Peyer's patch (tissue), 4 donors: ENCODE results near the gene LDLRAD3. TPM values are rescaled to one million over a fixed set of nuclear protein-coding genes. Genes with fewer than 3 reads are reported as not detected.

Experiments
- DNase-seq, 3 donors: peaks; one replicate each; pipeline ENCODE4 v3.0.0-alpha.2; 2017 to 2019
- H3K27ac ChIP-seq, 4 donors: fragments of 200-600 bp; sonication (generic); one replicate each; pipeline ENCODE4 v1.5.1; 2016 to 2019
- H3K27me3 ChIP-seq, 2 donors: fragments of 200-600 bp; sonication (generic); one replicate each; pipeline ENCODE4 v1.5.1; 2019
- H3K36me3 ChIP-seq, 3 donors: fragments of 200-600 bp; sonication (generic); one replicate each; pipeline ENCODE4 v1.5.1; 2016 to 2019
- H3K4me1 ChIP-seq, 4 donors: fragments of 200-600 bp; sonication (generic); one replicate each; pipeline ENCODE4 v1.5.1; 2016 to 2019
- H3K4me3 ChIP-seq, 4 donors: fragments of 200-600 bp; sonication (generic); 1 replicate in 3 of 4; 2 replicates in 1 of 4; pipeline ENCODE4 v1.5.1; 2016 to 2019; ENCODE audit warnings: mild to moderate bottlenecking in 1 of 4
- H3K9me3 ChIP-seq, 4 donors: fragments of 200-600 bp; sonication (generic); one replicate each; pipeline ENCODE4 v1.5.1; 2016 to 2019; ENCODE audit warnings: mild to moderate bottlenecking in 1 of 4
- CTCF ChIP-seq, 6 experiments: fragments of 450-650 bp in 4 of 6; fragments of 200-600 bp in 2 of 6; sonication (generic) in 1 of 6; IDR thresholded peaks; one replicate each; pipeline ENCODE4 v1.5.1; 2017 to 2019; ENCODE audit warnings: antibody characterized with exemption in 6 of 6, mild to moderate bottlenecking in 3 of 6, moderate library complexity in 1 of 6
- POLR2A ChIP-seq, 2 donors: fragments of 450-650 bp; IDR thresholded peaks; one replicate each; pipeline ENCODE4 v1.5.1; 2017; ENCODE audit warnings: antibody characterized with exemption in 2 of 2, mild to moderate bottlenecking in 2 of 2, moderate library complexity in 2 of 2
- total RNA-seq, 4 donors: library from RNA; depleted of rRNA; stranded (reverse); fragments of >200 nt; gene quantifications; one replicate each; pipeline ENCODE4 v1.1.0, GENCODE V29; 2016

The LDLRAD3 gene
- total RNA-seq, 4 donors from 2014 or later: 1.2 to 14.0 (median 4.8) TPM

DNA sequence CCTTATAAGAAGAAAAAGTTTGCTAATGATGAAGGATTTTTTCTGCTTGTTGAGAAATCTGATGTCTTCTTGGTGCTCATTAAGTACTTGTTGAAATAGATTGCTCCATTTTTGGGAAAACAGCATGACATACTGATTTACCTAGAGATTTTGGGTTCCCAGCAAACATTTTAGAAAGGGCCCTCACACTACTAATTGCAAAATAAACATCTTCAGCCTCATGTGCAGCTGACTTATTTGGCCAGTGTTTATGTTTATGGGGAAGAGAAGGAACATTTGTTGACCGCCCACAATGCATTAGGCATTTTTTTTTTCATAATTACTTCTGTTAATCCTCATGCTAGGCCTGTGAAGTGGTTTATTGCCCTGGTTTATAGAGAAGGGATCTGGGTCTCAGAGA, 40.1 kb downstream of the LDLRAD3 start:
- no peak for TF ChIP-seq POLR2A (IDR thresholded peaks at IDR 0.05)
- no peak for TF ChIP-seq CTCF (IDR thresholded peaks at IDR 0.05)
- Histone ChIP-seq H3K27me3 (no peaks in the 10 kb centered on the region), H3K36me3 (no peaks in the 10 kb centered on the region), H3K27ac (no peak overlapping the region), H3K4me3 (no peak overlapping the region), H3K9me3 (no peaks in the 10 kb centered on the region), H3K4me1 (no peaks in the 10 kb centered on the region)
- DNase-seq: no peak

DNA sequence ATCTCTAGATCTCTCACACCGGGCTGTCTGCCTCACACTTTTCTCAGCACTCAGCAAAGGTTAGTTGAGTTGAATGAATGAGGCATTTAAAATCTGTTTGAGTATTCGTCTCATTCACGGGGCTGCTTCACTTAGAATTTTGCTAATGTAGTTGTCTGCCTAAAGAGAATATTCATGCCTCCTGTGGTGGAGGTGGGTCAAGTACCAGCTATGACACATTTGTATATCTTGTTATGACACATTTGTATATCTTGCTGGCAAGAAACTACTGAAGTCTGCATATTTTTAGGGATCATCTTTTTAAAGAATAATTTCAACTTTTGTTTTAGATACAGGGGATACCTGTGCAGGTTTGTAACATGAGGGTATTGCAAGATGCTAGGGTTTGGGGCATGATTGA, 43.1 kb downstream of the LDLRAD3 start:
- H3K27ac ChIP-seq: no peak overlapping the region
- no peak for TF ChIP-seq POLR2A (IDR thresholded peaks at IDR 0.05)
- no peak for TF ChIP-seq CTCF (IDR thresholded peaks at IDR 0.05)
- no peak overlapping the region for H3K4me3 ChIP-seq
- no peaks in the 10 kb centered on the region for H3K4me1 ChIP-seq
- H3K9me3 ChIP-seq: no peaks in the 10 kb centered on the region
- no peaks in the 10 kb centered on the region for H3K27me3 ChIP-seq
- H3K36me3 ChIP-seq: no peaks in the 10 kb centered on the region
- DNase-seq: no peak

GRCh38 chr11:35990170-35990569, 46.3 kb downstream of the LDLRAD3 start:
- no peak for TF ChIP-seq CTCF (IDR thresholded peaks at IDR 0.05)
- no peak overlapping the region for H3K27ac ChIP-seq
- DNase-seq: no peak
- no peaks in the 10 kb centered on the region for H3K9me3 ChIP-seq
- no peaks in the 10 kb centered on the region for H3K4me1 ChIP-seq
- no peak overlapping the region for H3K4me3 ChIP-seq
- no peaks in the 10 kb centered on the region for H3K27me3 ChIP-seq
- H3K36me3 ChIP-seq: no peaks in the 10 kb centered on the region

GRCh38 chr11:35990816-35991215, 47.0 kb downstream of the LDLRAD3 start:
- Histone ChIP-seq H3K27ac (no peak overlapping the region), H3K4me1 (no peaks in the 10 kb centered on the region), H3K9me3 (no peaks in the 10 kb centered on the region), H3K27me3 (no peaks in the 10 kb centered on the region), H3K4me3 (no peak overlapping the region), H3K36me3 (no peaks in the 10 kb centered on the region)
- no peak for TF ChIP-seq CTCF (IDR thresholded peaks at IDR 0.05)
- no peak for TF ChIP-seq POLR2A (IDR thresholded peaks at IDR 0.05)
- no peak for DNase-seq

GRCh38 chr11:35992548-35992947, 48.7 kb downstream of the LDLRAD3 start:
- H3K36me3 ChIP-seq: no peaks in the 10 kb centered on the region
- H3K27ac ChIP-seq: no peak overlapping the region
- H3K9me3 ChIP-seq: no peaks in the 10 kb centered on the region
- no peaks in the 10 kb centered on the region for H3K27me3 ChIP-seq
- no peaks in the 10 kb centered on the region for H3K4me1 ChIP-seq
- DNase-seq: no peak
- H3K4me3 ChIP-seq: no peak overlapping the region
- TF ChIP-seq CTCF (IDR thresholded peaks at IDR 0.05) (no peak), POLR2A (IDR thresholded peaks at IDR 0.05) (no peak)

GRCh38 chr11:35994421-35994820, 50.6 kb downstream of the LDLRAD3 start:
- TF ChIP-seq POLR2A (IDR thresholded peaks at IDR 0.05): no peak
- no peak for TF ChIP-seq CTCF (IDR thresholded peaks at IDR 0.05)
- H3K4me3 ChIP-seq: no peak overlapping the region
- no peaks in the 10 kb centered on the region for H3K9me3 ChIP-seq
- no peak overlapping the region for H3K27ac ChIP-seq
- no peaks in the 10 kb centered on the region for H3K27me3 ChIP-seq
- DNase-seq: no peak
- H3K4me1 ChIP-seq: no peaks in the 10 kb centered on the region
- H3K36me3 ChIP-seq: no peaks in the 10 kb centered on the region
